ENCODE data around the gene FAM83F. TPM values are rescaled to one million over a fixed set of nuclear protein-coding genes. Genes with fewer than 3 reads are reported as not detected.
"Not testable (repeated sequence)": the region's sequence is repeated elsewhere in the genome, so short reads cannot be mapped to it uniquely, and the experiment has no call there.

FAM83F gene
- total RNA-seq, 1 donor, result 0.54 TPM

GRCh38 chr22:39992088-39992826, 2.5 kb upstream of the FAM83F start:
- DNase-seq (ENCODE audit: low read depth in 2 of 3, low spot score in 2 of 3), result no peak

- DNase-seq (ENCODE audit: low read depth in 2 of 3, low spot score in 2 of 3), result not testable (repeated sequence)
Measured at GRCh38 chr22:39992894-39993293, 1.9 kb upstream of the FAM83F start.

- peak; percentile 24 to 91 (median 85) for DNase-seq (ENCODE audit: low read depth in 2 of 3, low spot score in 2 of 3)
Measured at GRCh38 chr22:39994041-39994565, 651 bp upstream of the FAM83F start.

GRCh38 chr22:39995393-39996252, 869 bp downstream of the FAM83F start:
- DNase-seq (ENCODE audit: low read depth in 2 of 3, low spot score in 2 of 3), result no peak

- DNase-seq (ENCODE audit: low read depth in 2 of 3, low spot score in 2 of 3), result no peak
Measured at GRCh38 chr22:39996732-39997131, 2.0 kb downstream of the FAM83F start.

- DNase-seq (ENCODE audit: low read depth in 2 of 3, low spot score in 2 of 3), result no peak
Measured at GRCh38 chr22:39997421-39997820, 2.7 kb downstream of the FAM83F start.

GRCh38 chr22:39997939-39998726, 3.4 kb downstream of the FAM83F start:
- no peak for DNase-seq (ENCODE audit: low read depth in 2 of 3, low spot score in 2 of 3)

- peak in 1 of 3 donors; percentile 29 for DNase-seq (ENCODE audit: low read depth in 2 of 3, low spot score in 2 of 3)
Measured at GRCh38 chr22:39999144-39999757, 4.5 kb downstream of the FAM83F start.

- DNase-seq (ENCODE audit: low read depth in 2 of 3, low spot score in 2 of 3), result no peak
Measured at GRCh38 chr22:40000171-40000570, 5.4 kb downstream of the FAM83F start.

GRCh38 chr22:40001106-40001505, 6.4 kb downstream of the FAM83F start:
- no peak for DNase-seq (ENCODE audit: low read depth in 2 of 3, low spot score in 2 of 3)

GRCh38 chr22:40001800-40002577, 7.2 kb downstream of the FAM83F start:
- no peak for DNase-seq (ENCODE audit: low read depth in 2 of 3, low spot score in 2 of 3)

- no peak for DNase-seq (ENCODE audit: low read depth in 2 of 3, low spot score in 2 of 3)
Measured at GRCh38 chr22:40002935-40003715, 8.4 kb downstream of the FAM83F start.

GRCh38 chr22:40004836-40005235, 10.1 kb downstream of the FAM83F start:
- DNase-seq (ENCODE audit: low read depth in 2 of 3, low spot score in 2 of 3), result no peak

- no peak for DNase-seq (ENCODE audit: low read depth in 2 of 3, low spot score in 2 of 3)
Measured at GRCh38 chr22:40006641-40007040, 11.9 kb downstream of the FAM83F start.

GRCh38 chr22:40007853-40008710, 13.3 kb downstream of the FAM83F start:
- peak in 1 of 3 donors; percentile 12 for DNase-seq (ENCODE audit: low read depth in 2 of 3, low spot score in 2 of 3)

GRCh38 chr22:40008726-40009291, 14.1 kb downstream of the FAM83F start:
- no peak for DNase-seq (ENCODE audit: low read depth in 2 of 3, low spot score in 2 of 3)

GRCh38 chr22:40009292-40009774, 14.6 kb downstream of the FAM83F start:
- DNase-seq (ENCODE audit: low read depth in 2 of 3, low spot score in 2 of 3), result no peak

Data from hematopoietic multipotent progenitor cell (in vitro differentiated cells).